H9 (cell line): Measurements from ENCODE around the gene KRT86. TPM values are rescaled to one million over a fixed set of nuclear protein-coding genes. Genes with fewer than 3 reads are reported as not detected.

Experiments
- DNase-seq: peaks from one replicate; pipeline ENCODE4 v3.0.0-alpha.2; 2017
- H2AFZ ChIP-seq: one replicate; pipeline ENCODE4 v1.6.1; 2013; ENCODE audit warnings: mild to moderate bottlenecking, low read length, control low read depth, moderate library complexity
- H2AK5ac ChIP-seq: 2 replicates; pipeline ENCODE4 v1.6.1; 2013; ENCODE audit warnings: low read length, control low read depth, mixed read lengths; ENCODE audit not compliant: insufficient read length
- H2BK120ac ChIP-seq: one replicate; pipeline ENCODE4 v1.6.1; 2013; ENCODE audit warnings: low read depth, mild to moderate bottlenecking, low read length, control low read depth, inconsistent platforms; ENCODE audit not compliant: poor library complexity, severe bottlenecking
- H2BK12ac ChIP-seq: 2 replicates; pipeline ENCODE4 v1.6.1; 2013; ENCODE audit warnings: low read length, control low read depth, mixed read lengths, low read depth; ENCODE audit not compliant: insufficient read length
- H2BK15ac ChIP-seq: 2 replicates; pipeline ENCODE4 v1.6.1; 2013; ENCODE audit warnings: low read depth, low read length, control low read depth
- H2BK20ac ChIP-seq: one replicate; pipeline ENCODE4 v1.6.1; 2013; ENCODE audit warnings: low read depth, mild to moderate bottlenecking, low read length, control low read depth, inconsistent platforms; ENCODE audit not compliant: poor library complexity, severe bottlenecking
- H2BK5ac ChIP-seq: 2 replicates; pipeline ENCODE4 v1.6.1; 2013; ENCODE audit warnings: low read length, control low read depth, mixed read lengths; ENCODE audit not compliant: insufficient read length
- H3K14ac ChIP-seq: 2 replicates; pipeline ENCODE4 v1.6.1; 2013; ENCODE audit warnings: low read length, control low read depth; ENCODE audit not compliant: insufficient read depth
- H3K18ac ChIP-seq: 2 replicates; pipeline ENCODE4 v1.6.1; 2013; ENCODE audit warnings: low read depth, mild to moderate bottlenecking, mixed read lengths, low read length, control low read depth; ENCODE audit not compliant: insufficient read length
- H3K23ac ChIP-seq: 2 replicates; pipeline ENCODE4 v1.6.1; 2013; ENCODE audit warnings: low read length, control low read depth, mixed read lengths, low read depth; ENCODE audit not compliant: insufficient read length
- H3K23me2 ChIP-seq: 2 replicates; pipeline ENCODE4 v1.6.1; 2013; ENCODE audit warnings: low read depth, mild to moderate bottlenecking, mixed read lengths, low read length, control low read depth; ENCODE audit not compliant: insufficient read length, poor library complexity, severe bottlenecking
- H3K27ac ChIP-seq: 2 replicates; pipeline ENCODE4 v1.5.1; 2013; ENCODE audit warnings: low read length, control low read depth, mixed read lengths, low read depth; ENCODE audit not compliant: insufficient read length
- H3K27me3 ChIP-seq: 2 replicates; pipeline ENCODE4 v1.6.1; 2013; ENCODE audit warnings: low read length, control low read depth, inconsistent platforms; ENCODE audit not compliant: insufficient read depth
- H3K4ac ChIP-seq: 2 replicates; pipeline ENCODE4 v1.6.1; 2013; ENCODE audit warnings: low read depth, mild to moderate bottlenecking, control low read depth, inconsistent platforms, low read length, moderate library complexity
- H3K4me1 ChIP-seq: 2 replicates; pipeline ENCODE4 v1.6.1; 2013; ENCODE audit warnings: low read length, control low read depth, inconsistent platforms; ENCODE audit not compliant: insufficient read depth
- H3K4me2 ChIP-seq: 2 replicates; pipeline ENCODE4 v1.6.1; 2013; ENCODE audit warnings: low read length, control low read depth, mixed read lengths; ENCODE audit not compliant: insufficient read length, insufficient read depth
- H3K56ac ChIP-seq: 2 replicates; pipeline ENCODE4 v1.6.1; 2013; ENCODE audit warnings: low read depth, mild to moderate bottlenecking, mixed read lengths, low read length, control low read depth; ENCODE audit not compliant: insufficient read length
- H3K79me1 ChIP-seq: 2 replicates; pipeline ENCODE4 v1.6.1; 2013; ENCODE audit warnings: low read depth, mild to moderate bottlenecking, moderate library complexity, low read length, control low read depth, inconsistent platforms; ENCODE audit not compliant: insufficient read depth, poor library complexity, severe bottlenecking
- H3K79me2 ChIP-seq: 2 replicates; pipeline ENCODE4 v1.6.1; 2013; ENCODE audit warnings: low read length, control low read depth, inconsistent platforms; ENCODE audit not compliant: insufficient read depth
- H3K9ac ChIP-seq: 2 replicates; pipeline ENCODE4 v1.6.1; 2013; ENCODE audit warnings: low read length, control low read depth, mixed read lengths; ENCODE audit not compliant: insufficient read length; ENCODE audit errors: extremely low read depth
- H3K9me3 ChIP-seq: one replicate; pipeline ENCODE4 v1.6.1; 2013; ENCODE audit warnings: low read depth, low read length, inconsistent platforms; ENCODE audit not compliant: control insufficient read depth
- H3T11ph ChIP-seq: one replicate; pipeline ENCODE4 v1.6.1; 2013; ENCODE audit warnings: mild to moderate bottlenecking, low read length, control low read depth, inconsistent platforms
- H4K20me1 ChIP-seq: one replicate; pipeline ENCODE4 v1.6.1; 2013; ENCODE audit not compliant: control insufficient read depth, insufficient read length, insufficient read depth
- H4K5ac ChIP-seq: 2 replicates; pipeline ENCODE4 v1.6.1; 2013; ENCODE audit warnings: low read depth, mild to moderate bottlenecking, mixed read lengths, low read length, control low read depth; ENCODE audit not compliant: insufficient read length
- H4K8ac ChIP-seq: replicated peaks from 2 replicates; pipeline ENCODE4 v1.6.1; 2013; ENCODE audit warnings: low read length, control low read depth, mixed read lengths, low read depth; ENCODE audit not compliant: insufficient read length
- H4K91ac ChIP-seq: 2 replicates; pipeline ENCODE4 v1.6.1; 2013; ENCODE audit warnings: low read depth, mild to moderate bottlenecking, moderate library complexity, mixed read lengths, low read length, control low read depth; ENCODE audit not compliant: insufficient read length
- H3K27ac Mint-ChIP-seq, 3 experiments: 2 replicates in 2 of 3; 3 replicates in 1 of 3; pipeline ENCODE4 v1.8.0; 2020 to 2021; ENCODE audit warnings: mixed read lengths in 3 of 3, mild to moderate bottlenecking in 1 of 3, moderate library complexity in 1 of 3
- H3K27me3 Mint-ChIP-seq: 2 replicates; pipeline ENCODE4 v1.8.0; 2021; ENCODE audit warnings: low read depth, mild to moderate bottlenecking, moderate library complexity, mixed read lengths
- H3K36me3 Mint-ChIP-seq, 3 experiments: 2 replicates in 2 of 3; 3 replicates in 1 of 3; pipeline ENCODE4 v1.8.0; 2020 to 2021; ENCODE audit warnings: low read depth in 3 of 3, mixed read lengths in 3 of 3; ENCODE audit not compliant: insufficient read depth in 1 of 3
- H3K4me1 Mint-ChIP-seq, 2 experiments: 2 replicates each; pipeline ENCODE4 v1.8.0; 2020; ENCODE audit warnings: mixed read lengths in 2 of 2
- H3K4me3 Mint-ChIP-seq, 2 experiments: 2 replicates in 1 of 2; 3 replicates in 1 of 2; pipeline ENCODE4 v1.8.0; 2020 to 2021; ENCODE audit warnings: mild to moderate bottlenecking in 2 of 2, mixed read lengths in 2 of 2, moderate library complexity in 1 of 2
- H3K9me3 Mint-ChIP-seq, 2 experiments: 2 replicates in 1 of 2; 3 replicates in 1 of 2; pipeline ENCODE4 v1.8.0; 2020; ENCODE audit warnings: mild to moderate bottlenecking in 2 of 2, mixed read lengths in 2 of 2, moderate library complexity in 1 of 2
- CTCF ChIP-seq: fragments of 200-600 bp; sonication (generic); conservative IDR thresholded peaks from 3 replicates; pipeline ENCODE4 v1.8.0; 2021; ENCODE audit warnings: antibody characterized with exemption, mild to moderate bottlenecking
- WGBS: extraction: QIAGEN DNeasy Blood & Tissue Kit; methylation state at CpG from one replicate; pipeline ENCODE4 v1.1.7; 2013; ENCODE audit warnings: missing lambda C conversion rate, low lambda C conversion rate, mixed read lengths; ENCODE audit not compliant: insufficient read length; ENCODE audit errors: extremely low coverage; 5-methylcytosine and 5-hydroxymethylcytosine counted together
- total RNA-seq: library from RNA; stranded (reverse); gene quantifications from 2 replicates; pipeline ENCODE4 v1.2.1, GENCODE V29; 2021

The KRT86 gene
- total RNA-seq, 1 experiment from 2014 or later = not detected

GRCh38 chr12:52258335-52258901 is 16.0 kb upstream of the KRT86 start:
- no peak overlapping the region for H4K5ac ChIP-seq
- no peaks in the 10 kb centered on the region for H3K4me1 ChIP-seq
- H2BK5ac ChIP-seq = no peak overlapping the region
- no peak overlapping the region for H3K9ac ChIP-seq
- H3K9me3 ChIP-seq = no peaks in the 10 kb centered on the region
- H2BK15ac ChIP-seq = no peak overlapping the region
- H4K91ac ChIP-seq = no peak overlapping the region
- peak; percentile 37; the same call in 1 of the 3 replicates for TF ChIP-seq CTCF
- Mint-ChIP-seq H3K36me3 (peaks cover 0 to 26% (median 5%) of the 10 kb centered on the region in 3 experiments; a peak in 2 of 7 replicates), H3K27me3 (peaks cover 88% of the 10 kb centered on the region), H3K4me3 (no peak overlapping the region; a peak in 1 of 5 replicates), H3K27ac (no peak overlapping the region), H3K4me1 (peaks cover 26% of the 10 kb centered on the region in 2 experiments), H3K9me3 (peaks cover 15 to 28% of the 10 kb centered on the region in 2 experiments; a peak in 4 of 5 replicates)
- H3K27ac ChIP-seq = no peak overlapping the region
- H2AFZ ChIP-seq = no peak overlapping the region
- H2BK20ac ChIP-seq = no peak overlapping the region
- no CpG with 5 or more reads among the region's 72 CpGs for WGBS
- H4K8ac ChIP-seq = no peak overlapping the region
- peak; percentile 76 for DNase-seq
- H3K14ac ChIP-seq = no peak overlapping the region; the same call in 1 of the 2 replicates
- H3K27me3 ChIP-seq = no peaks in the 10 kb centered on the region; the same call in 1 of the 2 replicates
- no peak overlapping the region for H2BK12ac ChIP-seq
- H3K56ac ChIP-seq = no peak overlapping the region
- no peaks in the 10 kb centered on the region for H3K79me1 ChIP-seq
- H3K18ac ChIP-seq = no peak overlapping the region
- H3K79me2 ChIP-seq = no peaks in the 10 kb centered on the region
- no peak overlapping the region for H3T11ph ChIP-seq
- no peak overlapping the region for H2BK120ac ChIP-seq
- H4K20me1 ChIP-seq = no peaks in the 10 kb centered on the region
- peak overlapping the region; percentile 16 for H3K4me2 ChIP-seq
- no peak overlapping the region for H2AK5ac ChIP-seq
- no peak overlapping the region for H3K4ac ChIP-seq
- no peak overlapping the region for H3K23ac ChIP-seq
- H3K23me2 ChIP-seq = no peaks in the 10 kb centered on the region
